D341Med (cell line): ENCODE results near the gene PRRX1.

ENCODE experiments used
- DNase-seq: peaks from one replicate; pipeline ENCODE4 v3.0.0; 2012; ENCODE audit warnings: low spot score

PRRX1 gene

GRCh38 chr1:170720661-170721060 is 56.7 kb downstream of the PRRX1 start:
- no peak for DNase-seq

GRCh38 chr1:170721621-170722020 is 57.7 kb downstream of the PRRX1 start:
- no peak for DNase-seq

GRCh38 chr1:170723518-170723917 is 59.6 kb downstream of the PRRX1 start:
- DNase-seq, result no peak

GRCh38 chr1:170725326-170725725 is 61.4 kb downstream of the PRRX1 start:
- DNase-seq, result no peak

- no peak for DNase-seq
These were observed 64.0 kb downstream of the PRRX1 start for GRCh38 chr1:170727963-170728362.

GRCh38 chr1:170729225-170730002 is 65.5 kb downstream of the PRRX1 start:
- no peak for DNase-seq

GRCh38 chr1:170730014-170730413 is 66.1 kb downstream of the PRRX1 start:
- no peak for DNase-seq

- no peak for DNase-seq
These were observed 66.5 kb downstream of the PRRX1 start for GRCh38 chr1:170730438-170730837.

GRCh38 chr1:170731566-170732251 is 67.8 kb downstream of the PRRX1 start:
- peak; percentile 39 for DNase-seq

- no peak for DNase-seq
These were observed 68.3 kb downstream of the PRRX1 start for GRCh38 chr1:170732252-170732588.

- DNase-seq, result no peak
These were observed 70.7 kb downstream of the PRRX1 start for GRCh38 chr1:170734412-170735175.

GRCh38 chr1:170735366-170736263 is 71.7 kb downstream of the PRRX1 start:
- DNase-seq, result no peak

- no peak for DNase-seq
These were observed 75.9 kb downstream of the PRRX1 start for GRCh38 chr1:170739803-170740202.

- no peak for DNase-seq
These were observed 77.7 kb downstream of the PRRX1 start for GRCh38 chr1:170741678-170742077.

GRCh38 chr1:170742600-170742999 is 78.7 kb downstream of the PRRX1 start:
- DNase-seq, result no peak

- DNase-seq, result no peak
These were observed 79.2 kb downstream of the PRRX1 start for GRCh38 chr1:170743083-170743482.

- no peak for DNase-seq
These were observed 85.6 kb downstream of the PRRX1 start for GRCh38 chr1:170749549-170749948.

- no peak for DNase-seq
These were observed 86.0 kb downstream of the PRRX1 start for GRCh38 chr1:170749959-170750358.

GRCh38 chr1:170755795-170756194 is 91.9 kb downstream of the PRRX1 start:
- DNase-seq, result no peak

- DNase-seq, result no peak
These were observed 95.1 kb downstream of the PRRX1 start for GRCh38 chr1:170758992-170759391.

GRCh38 chr1:170765279-170765678 is 101.3 kb downstream of the PRRX1 start:
- DNase-seq, result peak; percentile 28
